ENCODE measurements around the gene ASTN2.

DNA sequence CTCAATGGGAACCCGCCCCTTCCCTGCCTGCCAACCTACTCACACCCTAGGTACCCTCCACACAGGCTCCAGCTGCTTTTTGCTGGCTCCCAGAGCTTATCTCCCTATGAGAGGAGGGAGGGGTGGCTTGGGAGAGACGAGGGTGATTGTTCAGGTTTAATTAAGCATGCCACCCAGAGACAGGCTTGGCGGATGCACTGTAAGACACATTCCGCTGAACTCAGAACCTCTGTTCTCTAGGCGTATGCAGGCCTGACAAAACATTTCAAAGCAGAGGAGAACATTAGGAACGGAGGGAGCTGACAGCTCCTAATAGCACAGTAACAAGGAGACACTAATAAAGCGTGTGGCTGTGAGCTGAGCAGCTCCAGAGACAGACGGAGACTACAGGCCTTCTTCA lies 647.6 kb downstream of the ASTN2 start:
- TF ChIP-seq, protein P1, sequence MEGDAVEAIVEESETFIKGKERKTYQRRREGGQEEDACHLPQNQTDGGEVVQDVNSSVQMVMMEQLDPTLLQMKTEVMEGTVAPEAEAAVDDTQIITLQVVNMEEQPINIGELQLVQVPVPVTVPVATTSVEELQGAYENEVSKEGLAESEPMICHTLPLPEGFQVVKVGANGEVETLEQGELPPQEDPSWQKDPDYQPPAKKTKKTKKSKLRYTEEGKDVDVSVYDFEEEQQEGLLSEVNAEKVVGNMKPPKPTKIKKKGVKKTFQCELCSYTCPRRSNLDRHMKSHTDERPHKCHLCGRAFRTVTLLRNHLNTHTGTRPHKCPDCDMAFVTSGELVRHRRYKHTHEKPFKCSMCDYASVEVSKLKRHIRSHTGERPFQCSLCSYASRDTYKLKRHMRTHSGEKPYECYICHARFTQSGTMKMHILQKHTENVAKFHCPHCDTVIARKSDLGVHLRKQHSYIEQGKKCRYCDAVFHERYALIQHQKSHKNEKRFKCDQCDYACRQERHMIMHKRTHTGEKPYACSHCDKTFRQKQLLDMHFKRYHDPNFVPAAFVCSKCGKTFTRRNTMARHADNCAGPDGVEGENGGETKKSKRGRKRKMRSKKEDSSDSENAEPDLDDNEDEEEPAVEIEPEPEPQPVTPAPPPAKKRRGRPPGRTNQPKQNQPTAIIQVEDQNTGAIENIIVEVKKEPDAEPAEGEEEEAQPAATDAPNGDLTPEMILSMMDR (IDR thresholded peaks at IDR 0.05; ENCODE audit: poor library complexity, severe bottlenecking), result no peak
- TF ChIP-seq, protein P2, sequence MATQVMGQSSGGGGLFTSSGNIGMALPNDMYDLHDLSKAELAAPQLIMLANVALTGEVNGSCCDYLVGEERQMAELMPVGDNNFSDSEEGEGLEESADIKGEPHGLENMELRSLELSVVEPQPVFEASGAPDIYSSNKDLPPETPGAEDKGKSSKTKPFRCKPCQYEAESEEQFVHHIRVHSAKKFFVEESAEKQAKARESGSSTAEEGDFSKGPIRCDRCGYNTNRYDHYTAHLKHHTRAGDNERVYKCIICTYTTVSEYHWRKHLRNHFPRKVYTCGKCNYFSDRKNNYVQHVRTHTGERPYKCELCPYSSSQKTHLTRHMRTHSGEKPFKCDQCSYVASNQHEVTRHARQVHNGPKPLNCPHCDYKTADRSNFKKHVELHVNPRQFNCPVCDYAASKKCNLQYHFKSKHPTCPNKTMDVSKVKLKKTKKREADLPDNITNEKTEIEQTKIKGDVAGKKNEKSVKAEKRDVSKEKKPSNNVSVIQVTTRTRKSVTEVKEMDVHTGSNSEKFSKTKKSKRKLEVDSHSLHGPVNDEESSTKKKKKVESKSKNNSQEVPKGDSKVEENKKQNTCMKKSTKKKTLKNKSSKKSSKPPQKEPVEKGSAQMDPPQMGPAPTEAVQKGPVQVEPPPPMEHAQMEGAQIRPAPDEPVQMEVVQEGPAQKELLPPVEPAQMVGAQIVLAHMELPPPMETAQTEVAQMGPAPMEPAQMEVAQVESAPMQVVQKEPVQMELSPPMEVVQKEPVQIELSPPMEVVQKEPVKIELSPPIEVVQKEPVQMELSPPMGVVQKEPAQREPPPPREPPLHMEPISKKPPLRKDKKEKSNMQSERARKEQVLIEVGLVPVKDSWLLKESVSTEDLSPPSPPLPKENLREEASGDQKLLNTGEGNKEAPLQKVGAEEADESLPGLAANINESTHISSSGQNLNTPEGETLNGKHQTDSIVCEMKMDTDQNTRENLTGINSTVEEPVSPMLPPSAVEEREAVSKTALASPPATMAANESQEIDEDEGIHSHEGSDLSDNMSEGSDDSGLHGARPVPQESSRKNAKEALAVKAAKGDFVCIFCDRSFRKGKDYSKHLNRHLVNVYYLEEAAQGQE (IDR thresholded peaks at IDR 0.05; ENCODE audit: borderline replicate concordance), result peak; percentile 62
- TF ChIP-seq MXI1 (conservative IDR thresholded peaks at IDR 0.05; ENCODE audit: poor library complexity, severe bottlenecking) (no peak), POLR2AphosphoS5 (IDR thresholded peaks at IDR 0.05) (peak; percentile 78), EZH2 (IDR thresholded peaks at IDR 0.05; ENCODE audit: borderline replicate concordance, insufficient read depth, low read length, poor library complexity, severe bottlenecking) (no peak), RAD21 (conservative IDR thresholded peaks at IDR 0.05) (peak; percentile 20), EP300 (conservative IDR thresholded peaks at IDR 0.05; ENCODE audit: poor library complexity, severe bottlenecking) (peak; percentile 87)
